Sigmoid colon (tissue), 7 donors: ENCODE results near the gene ZG16. TPM values are rescaled to one million over a fixed set of nuclear protein-coding genes. Genes with fewer than 3 reads are reported as not detected.
"Not testable (repeated sequence)": the region's sequence is repeated elsewhere in the genome, so short reads cannot be mapped to it uniquely, and the experiment has no call there.

Experiments used
- DNase-seq: peaks from one replicate; pipeline ENCODE4 v3.0.0-alpha.2; 2019
- H3K27ac ChIP-seq, 4 donors: fragments of 200-600 bp; sonication (generic); one replicate each; pipeline ENCODE4 v1.5.1; 2016 to 2019; ENCODE audit warnings: mild to moderate bottlenecking in 1 of 4
- H3K27me3 ChIP-seq, 3 donors: fragments of 200-600 bp; sonication (generic); one replicate each; pipeline ENCODE4 v1.5.1; 2019; ENCODE audit warnings: mild to moderate bottlenecking in 1 of 3
- H3K36me3 ChIP-seq, 4 donors: fragments of 200-600 bp; sonication (generic); one replicate each; pipeline ENCODE4 v1.5.1; 2016 to 2019
- H3K4me1 ChIP-seq, 4 donors: fragments of 200-600 bp; sonication (generic); one replicate each; pipeline ENCODE4 v1.5.1; 2017 to 2019
- H3K4me3 ChIP-seq, 4 donors: fragments of 200-600 bp; sonication (generic); one replicate each; pipeline ENCODE4 v1.5.1; 2017 to 2019; ENCODE audit warnings: mild to moderate bottlenecking in 2 of 4, moderate library complexity in 1 of 4
- H3K9me3 ChIP-seq, 4 donors: fragments of 200-600 bp in 3 of 4; sonication (generic) in 3 of 4; one replicate each; pipeline versions ENCODE4 v1.5.1 to v1.6.1; 2013 to 2019
- CTCF ChIP-seq, 4 experiments: fragments of 450-650 bp in 3 of 4; fragments of 200-600 bp in 1 of 4; IDR thresholded peaks; one replicate each; pipeline ENCODE4 v1.5.1; 2016 to 2019; ENCODE audit warnings: antibody characterized with exemption in 4 of 4, mild to moderate bottlenecking in 3 of 4, moderate library complexity in 2 of 4
- EP300 ChIP-seq, 4 donors: sonication (generic); formaldehyde crosslinking; IDR thresholded peaks; one replicate each; pipeline ENCODE4 v1.6.1; 2017; ENCODE audit warnings: antibody characterized with exemption in 4 of 4
- POLR2A ChIP-seq, 2 donors: fragments of 450-650 bp; IDR thresholded peaks; one replicate each; pipeline ENCODE4 v1.6.1; 2016; ENCODE audit warnings: antibody characterized with exemption in 2 of 2, mild to moderate bottlenecking in 2 of 2, moderate library complexity in 2 of 2
- POLR2AphosphoS5 ChIP-seq, 4 donors: sonication (generic); formaldehyde crosslinking; IDR thresholded peaks; one replicate each; pipeline ENCODE4 v1.6.1; 2017; ENCODE audit warnings: antibody characterized with exemption in 4 of 4
- WGBS, 2 donors: extraction: QIAGEN DNeasy Blood & Tissue Kit; methylation state at CpG; one replicate each; pipeline ENCODE4 v1.1.7; 2013; 5-methylcytosine and 5-hydroxymethylcytosine counted together
- intact Hi-C: fragments of 100-400 bp; cut with DNase I; formaldehyde crosslinking; loops from one replicate; pipeline ENCODE4 v1.15.1; 2023
- polyA plus RNA-seq, 3 donors: library from polyadenylated mRNA; stranded (reverse); fragments of 200-250 nt; gene quantifications; one replicate each; pipeline ENCODE4 v1.2.3, GENCODE V29; 2013
- total RNA-seq, 4 donors: library from RNA; depleted of rRNA; stranded (reverse); fragments of >200 nt; gene quantifications; one replicate each; pipeline ENCODE4 v1.1.0, GENCODE V29; 2016
- donor health status: healthy with polysubstance abuse.
- donor health status: Bipolar disorder and iron deficiency.
- donor health status: healthy.

Gene ZG16
- total and polyA plus RNA-seq, 7 donors: 1.4 to 1,249 (median 503) TPM; not detected in 3

- no peak overlapping the region for H3K27ac ChIP-seq
- H3K36me3 ChIP-seq: no peaks in the 10 kb centered on the region
- H3K4me1 ChIP-seq: no peaks in the 10 kb centered on the region
- TF ChIP-seq EP300 (IDR thresholded peaks at IDR 0.05): no peak
- no peak for TF ChIP-seq POLR2A (IDR thresholded peaks at IDR 0.05)
- no peak for TF ChIP-seq CTCF (IDR thresholded peaks at IDR 0.05)
- TF ChIP-seq POLR2AphosphoS5 (IDR thresholded peaks at IDR 0.05): no peak
- intact Hi-C loops: no loop called here
- no peak overlapping the region for H3K4me3 ChIP-seq
- no peaks in the 10 kb centered on the region for H3K9me3 ChIP-seq
- H3K27me3 ChIP-seq: no peaks in the 10 kb centered on the region
- 66 to 75% methylated on average over 4 of the region's 4 CpGs for WGBS, 2 donors
- DNase-seq: no peak
Measured at GRCh38 chr16:29775742-29776408, 2.2 kb upstream of the ZG16 start.

DNA sequence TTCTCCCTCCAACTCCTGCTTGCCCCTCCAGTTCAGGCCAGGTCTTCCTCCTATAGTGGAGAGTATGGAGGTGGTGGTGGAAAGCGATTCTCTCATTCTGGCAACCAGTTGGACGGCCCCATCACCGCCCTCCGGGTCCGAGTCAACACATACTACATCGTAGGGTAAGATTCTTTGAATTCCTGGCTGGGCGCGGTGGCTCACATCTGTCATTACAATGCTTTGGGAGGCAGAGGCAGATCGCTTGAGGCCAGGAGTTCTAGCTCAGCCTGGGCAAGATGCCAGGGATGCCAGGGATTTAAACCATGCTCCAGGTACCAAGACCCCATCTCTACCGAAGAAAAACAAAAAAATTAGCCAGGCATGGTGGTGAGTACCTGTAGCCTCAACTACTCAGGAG, 1.4 kb downstream of the ZG16 start:
- H3K9me3 ChIP-seq: no peaks in the 10 kb centered on the region
- H3K4me1 ChIP-seq: no peaks in the 10 kb centered on the region
- no peak overlapping the region for H3K27ac ChIP-seq
- H3K4me3 ChIP-seq: no peak overlapping the region
- no peak for TF ChIP-seq POLR2A (IDR thresholded peaks at IDR 0.05)
- TF ChIP-seq POLR2AphosphoS5 (IDR thresholded peaks at IDR 0.05): no peak
- no peak for TF ChIP-seq EP300 (IDR thresholded peaks at IDR 0.05)
- no peak for TF ChIP-seq CTCF (IDR thresholded peaks at IDR 0.05)
- H3K27me3 ChIP-seq: no peaks in the 10 kb centered on the region
- no peak for DNase-seq
- intact Hi-C loops: no loop called here
- no peaks in the 10 kb centered on the region for H3K36me3 ChIP-seq
- WGBS, 2 donors: 79 to 83% methylated on average over 10 of the region's 10 CpGs

GRCh38 chr16:29783094-29783953, 5.3 kb downstream of the ZG16 start:
- not testable (repeated sequence) for H3K4me3 ChIP-seq, H3K9me3 ChIP-seq, H3K27me3 ChIP-seq, H3K36me3 ChIP-seq, DNase-seq, H3K27ac ChIP-seq
- intact Hi-C loops: loop anchor here (10.0 kb wide), 1 partner anchor 61 kb away; no protein-coding TSS in a partner anchor
- H3K4me1 ChIP-seq: peaks cover 0 to 11% (median 0%) of the 10 kb centered on the region in 4 donors
- 88 to 89% methylated on average over 13 of the region's 13 CpGs for WGBS, 2 donors

- no peaks in the 10 kb centered on the region for H3K27me3 ChIP-seq
- intact Hi-C loops: loop anchor here (10.0 kb wide), 1 partner anchor 61 kb away; no protein-coding TSS in a partner anchor
- H3K4me1 ChIP-seq: peaks cover 0 to 11% (median 0%) of the 10 kb centered on the region in 4 donors
- TF ChIP-seq POLR2AphosphoS5 (IDR thresholded peaks at IDR 0.05) (no peak), EP300 (IDR thresholded peaks at IDR 0.05) (no peak), POLR2A (IDR thresholded peaks at IDR 0.05) (no peak)
- no peaks in the 10 kb centered on the region for H3K36me3 ChIP-seq
- H3K4me3 ChIP-seq: no peak overlapping the region
- no peak for DNase-seq
- WGBS, 2 donors: 92 to 95% methylated on average over 2 of the region's 2 CpGs
- H3K9me3 ChIP-seq: no peaks in the 10 kb centered on the region
- H3K27ac ChIP-seq: no peak overlapping the region
Measured at GRCh38 chr16:29784157-29784556, 6.1 kb downstream of the ZG16 start.

DNA sequence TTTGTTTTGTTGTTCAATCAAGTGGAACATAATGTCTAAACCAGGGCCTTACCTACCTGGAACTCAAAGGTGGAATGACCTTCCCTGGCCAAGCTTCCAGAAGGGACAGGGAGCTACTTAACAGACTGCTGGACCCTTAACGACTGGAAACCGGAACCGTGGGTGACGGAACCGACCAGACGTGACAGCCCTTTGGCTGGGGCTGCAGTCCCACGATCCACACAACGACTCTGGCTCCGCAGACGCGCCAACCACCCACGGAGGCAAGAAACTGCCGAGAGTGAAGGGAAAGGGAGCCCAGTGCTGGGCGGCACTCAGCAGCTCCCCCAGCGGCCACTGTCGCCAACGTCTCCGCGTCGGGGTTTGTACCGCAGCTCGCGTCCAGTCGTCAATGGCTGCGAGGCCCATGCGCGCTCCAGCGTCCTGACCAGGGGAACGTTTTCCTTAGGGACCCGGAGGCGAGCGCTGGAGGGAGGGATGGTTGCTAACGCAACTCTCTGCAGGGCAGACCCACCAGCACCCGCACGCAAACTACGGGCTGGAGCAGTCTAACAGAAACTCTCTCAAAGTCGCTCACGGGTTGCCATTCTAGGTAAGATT, 6.9 kb downstream of the ZG16 start:
- Histone ChIP-seq H3K27me3 (no peaks in the 10 kb centered on the region), H3K9me3 (no peaks in the 10 kb centered on the region), H3K4me1 (peaks cover 0 to 18% (median 6%) of the 10 kb centered on the region in 4 donors), H3K4me3 (peak overlapping the region in 3 of 4 donors; percentile 27 to 33 (median 33)), H3K27ac (no peak overlapping the region), H3K36me3 (no peaks in the 10 kb centered on the region)
- 39 to 76% methylated on average over 38 of the region's 38 CpGs for WGBS, 2 donors
- no peak for TF ChIP-seq POLR2A (IDR thresholded peaks at IDR 0.05)
- peak; percentile 25 to 84 (median 65) for TF ChIP-seq CTCF (IDR thresholded peaks at IDR 0.05)
- no peak for TF ChIP-seq POLR2AphosphoS5 (IDR thresholded peaks at IDR 0.05)
- intact Hi-C loops: loop anchor here (5.0 to 10.0 kb wide), 2 partner anchors 60 to 83 kb away; no protein-coding TSS in a partner anchor
- peak; percentile 84 for DNase-seq

DNA sequence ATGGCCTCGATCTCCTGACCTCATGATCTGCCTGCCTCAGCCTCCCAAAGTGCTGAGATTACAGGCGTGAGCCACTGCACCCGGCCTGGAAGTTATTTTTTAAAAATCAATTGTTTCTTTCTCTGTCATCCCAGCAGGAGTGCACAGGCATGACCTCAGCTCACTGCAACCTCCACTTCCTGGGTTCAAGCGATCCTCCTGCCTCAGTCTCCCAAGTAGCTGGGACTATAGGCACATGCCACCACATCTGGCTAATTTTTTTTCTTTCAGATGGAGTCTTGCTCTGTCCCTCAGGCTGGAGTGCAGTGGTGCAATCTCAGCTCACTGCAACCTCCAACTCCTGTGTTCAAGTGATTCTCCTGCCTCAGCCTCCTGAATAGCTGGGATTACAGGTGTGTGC, 9.1 kb downstream of the ZG16 start:
- H3K27me3 ChIP-seq: not testable (repeated sequence)
- WGBS, 2 donors: 91 to 92% methylated on average over 4 of the region's 4 CpGs
- intact Hi-C loops: loop anchor here (5.0 to 10.0 kb wide), 2 partner anchors 58 to 85 kb away; no protein-coding TSS in a partner anchor

More for the DNA sequence above, 9.1 kb downstream of the ZG16 start:
- H3K4me1 ChIP-seq: peaks cover 0 to 32% (median 16%) of the 10 kb centered on the region in 4 donors
- H3K4me3 ChIP-seq, H3K27ac ChIP-seq, H3K9me3 ChIP-seq, DNase-seq, H3K36me3 ChIP-seq: not testable (repeated sequence)
